Kidney (tissue), 14 donors: ENCODE measurements around the gene SCIN. TPM values are rescaled to one million over a fixed set of nuclear protein-coding genes. Genes with fewer than 3 reads are reported as not detected.

ENCODE experiments used
- DNase-seq, 5 donors: peaks; one replicate each; pipeline ENCODE4 v3.0.0-alpha.2; 2013 to 2020
- FAIRE-seq: peaks from 2 replicates; lab custom pipeline; 2012; peaks lifted over from hg19 to GRCh38; lab: Jason Lieb, UNC
- H3K27ac ChIP-seq, 2 donors: one replicate each; pipeline ENCODE4 v1.7.0; 2013; ENCODE audit warnings: low read depth in 2 of 2, low read length in 2 of 2, inconsistent platforms in 1 of 2
- H3K27me3 ChIP-seq: one replicate; pipeline ENCODE4 v1.7.1; 2013; ENCODE audit warnings: low read length, inconsistent platforms; ENCODE audit not compliant: control insufficient read depth, insufficient read depth
- H3K36me3 ChIP-seq, 3 donors: one replicate each; pipeline versions ENCODE4 v1.7.0 to v1.7.1; 2013; ENCODE audit warnings: low read length in 3 of 3, control low read depth in 1 of 3, inconsistent platforms in 1 of 3; ENCODE audit not compliant: insufficient read depth in 3 of 3, control insufficient read depth in 2 of 3
- H3K4me1 ChIP-seq, 3 donors: one replicate each; pipeline versions ENCODE4 v1.7.0 to v1.7.1; 2013; ENCODE audit warnings: low read length in 3 of 3, inconsistent platforms in 1 of 3, low read depth in 1 of 3; ENCODE audit not compliant: control insufficient read depth in 2 of 3, insufficient read depth in 2 of 3
- H3K4me3 ChIP-seq, 3 donors: one replicate each; pipeline versions ENCODE4 v1.7.0 to v1.8.1; 2013; ENCODE audit warnings: low read length in 3 of 3, control low read depth in 1 of 3, inconsistent platforms in 1 of 3
- H3K9ac ChIP-seq, 3 donors: one replicate each; pipeline versions ENCODE4 v1.7.0 to v1.7.1; 2013; ENCODE audit warnings: low read length in 3 of 3, control low read depth in 1 of 3, inconsistent platforms in 1 of 3
- H3K9me3 ChIP-seq, 3 donors: one replicate each; pipeline versions ENCODE4 v1.7.0 to v1.7.1; 2013; ENCODE audit warnings: low read length in 3 of 3, control low read depth in 1 of 3, inconsistent platforms in 1 of 3; ENCODE audit not compliant: control insufficient read depth in 2 of 3, insufficient read depth in 1 of 3
- intact Hi-C: fragments of 100-400 bp; cut with DNase I; formaldehyde crosslinking; loops from one replicate; pipeline ENCODE4 v1.11.1; 2022
- polyA plus RNA-seq: library from polyadenylated mRNA; stranded (reverse); fragments of 350-450 nt; fragmentation: Illumina TruSeq; extraction: RNeasy Lipid Tissue Mini Kit (QIAGEN cat#74804); gene quantifications from one replicate; pipeline ENCODE4 v1.2.3, GENCODE V29; 2014; ENCODE audit warnings: low read depth, low replicate concordance; ENCODE audit not compliant: insufficient read depth
- total RNA-seq: library from RNA; stranded (reverse); fragmentation: NEBNext Ultra II Directional; extraction: Animal tissue kit (Norgen Biotek cat#: 25700); gene quantifications from one replicate; pipeline ENCODE4 v1.2.1, GENCODE V29; 2021
- TF ChIP-seq, protein P1 (sequence below): IDR thresholded peaks from 3 replicates; pipeline ENCODE4 v1.5.1; 2012; ENCODE audit warnings: mild to moderate bottlenecking, moderate library complexity, borderline replicate concordance; ENCODE audit not compliant: insufficient read depth; ENCODE audit errors: extremely low read depth
- donor health status: control.
- donor health status: control.
- donor health status: control.
- donor health status: control.
- donor health status: control.
- donor health status: DM: yes; HTN: yes; CAD: no.
- donor health status: Normal renal cell carcinoma (clear cell type).

SCIN gene
- total and polyA plus RNA-seq, 2 donors from 2014 or later: 62.8 to 141 TPM

- TF ChIP-seq, protein P1, sequence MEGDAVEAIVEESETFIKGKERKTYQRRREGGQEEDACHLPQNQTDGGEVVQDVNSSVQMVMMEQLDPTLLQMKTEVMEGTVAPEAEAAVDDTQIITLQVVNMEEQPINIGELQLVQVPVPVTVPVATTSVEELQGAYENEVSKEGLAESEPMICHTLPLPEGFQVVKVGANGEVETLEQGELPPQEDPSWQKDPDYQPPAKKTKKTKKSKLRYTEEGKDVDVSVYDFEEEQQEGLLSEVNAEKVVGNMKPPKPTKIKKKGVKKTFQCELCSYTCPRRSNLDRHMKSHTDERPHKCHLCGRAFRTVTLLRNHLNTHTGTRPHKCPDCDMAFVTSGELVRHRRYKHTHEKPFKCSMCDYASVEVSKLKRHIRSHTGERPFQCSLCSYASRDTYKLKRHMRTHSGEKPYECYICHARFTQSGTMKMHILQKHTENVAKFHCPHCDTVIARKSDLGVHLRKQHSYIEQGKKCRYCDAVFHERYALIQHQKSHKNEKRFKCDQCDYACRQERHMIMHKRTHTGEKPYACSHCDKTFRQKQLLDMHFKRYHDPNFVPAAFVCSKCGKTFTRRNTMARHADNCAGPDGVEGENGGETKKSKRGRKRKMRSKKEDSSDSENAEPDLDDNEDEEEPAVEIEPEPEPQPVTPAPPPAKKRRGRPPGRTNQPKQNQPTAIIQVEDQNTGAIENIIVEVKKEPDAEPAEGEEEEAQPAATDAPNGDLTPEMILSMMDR: no peak
- no peaks in the 10 kb centered on the region for H3K27me3 ChIP-seq
- H3K4me1 ChIP-seq: peaks cover 0 to 2% (median 0%) of the 10 kb centered on the region in 3 donors
- peak overlapping the region in 1 of 2 donors; percentile 69 for H3K27ac ChIP-seq
- H3K9ac ChIP-seq: no peak overlapping the region
- H3K36me3 ChIP-seq: no peaks in the 10 kb centered on the region
- H3K9me3 ChIP-seq: no peaks in the 10 kb centered on the region
- FAIRE-seq (no peak), DNase-seq (peak in 1 of 5 donors; percentile 54)
- H3K4me3 ChIP-seq: no peak overlapping the region
- intact Hi-C loops: no loop called here
Observed at GRCh38 chr7:12594122-12594897, 23.8 kb downstream of the SCIN start.

DNA sequence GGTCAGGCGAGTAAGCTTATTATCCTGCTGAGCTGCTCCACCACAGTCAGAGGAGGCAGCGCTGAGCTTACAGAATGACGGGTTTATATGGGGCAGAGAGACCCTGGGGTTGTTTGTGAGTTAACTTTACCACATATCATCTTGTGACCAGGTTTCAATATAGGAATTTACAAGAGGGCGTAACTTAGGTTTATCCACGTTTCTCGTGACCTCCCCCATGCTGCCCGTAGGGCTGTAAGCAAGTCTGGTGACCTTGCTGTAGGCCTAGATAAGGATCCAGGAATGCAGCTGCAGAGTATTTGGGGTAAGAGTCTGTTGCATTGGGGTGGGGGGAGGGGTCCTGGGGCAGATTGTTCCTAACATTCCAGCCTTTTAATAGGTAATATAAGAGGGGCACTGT is 24.6 kb downstream of the SCIN start:
- FAIRE-seq: no peak
- intact Hi-C loops: no loop called here

GRCh38 chr7:12596225-12596790 is 25.8 kb downstream of the SCIN start:
- H3K9ac ChIP-seq: no peak overlapping the region
- peaks cover 0 to 4% (median 0%) of the 10 kb centered on the region in 3 donors for H3K9me3 ChIP-seq
- TF ChIP-seq, protein P1: no peak
- H3K4me1 ChIP-seq: peaks cover 0 to 2% (median 0%) of the 10 kb centered on the region in 3 donors
- DNase-seq (no peak), FAIRE-seq (no peak)
- intact Hi-C loops: no loop called here
- peak overlapping the region in 1 of 2 donors; percentile 33 for H3K27ac ChIP-seq
- H3K27me3 ChIP-seq: no peaks in the 10 kb centered on the region
- no peak overlapping the region for H3K4me3 ChIP-seq
- no peaks in the 10 kb centered on the region for H3K36me3 ChIP-seq

More for the DNA sequence above, 24.6 kb downstream of the SCIN start:
- Histone ChIP-seq H3K36me3 (no peaks in the 10 kb centered on the region), H3K9ac (no peak overlapping the region), H3K4me1 (peaks cover 0 to 2% (median 0%) of the 10 kb centered on the region in 3 donors), H3K27me3 (no peaks in the 10 kb centered on the region), H3K9me3 (no peaks in the 10 kb centered on the region), H3K4me3 (no peak overlapping the region), H3K27ac (peak overlapping the region; percentile 51 to 69)
- no peak for DNase-seq
- TF ChIP-seq, protein P1: no peak
